K562 (cell line): Measurements from ENCODE around the gene TRIM33. TPM values are rescaled to one million over a fixed set of nuclear protein-coding genes. Genes with fewer than 3 reads are reported as not detected.

ENCODE experiments used
- CBFA2T2 ChIP-seq: fragments of 450-650 bp; conservative IDR thresholded peaks from 2 replicates; pipeline ENCODE4 v1.6.1; 2017; ENCODE audit warnings: mild to moderate bottlenecking
- CBFA2T3 ChIP-seq: fragments of 450-650 bp; IDR thresholded peaks from 2 replicates; pipeline ENCODE4 v1.6.1; 2017
- CBX5 ChIP-seq: IDR thresholded peaks from 2 replicates; pipeline ENCODE4 v1.6.1; 2014; ENCODE audit warnings: low read depth, borderline replicate concordance
- CHD1 ChIP-seq: fragments of 200-600 bp; sonication (generic); IDR thresholded peaks from one replicate; pipeline ENCODE4 v1.6.1; 2012; ENCODE audit warnings: mild to moderate bottlenecking, moderate library complexity, low read length, inconsistent platforms
- CXXC5 ChIP-seq: fragments of 250-450 bp; sonication (Bioruptor Pico); IDR thresholded peaks from 2 replicates; pipeline ENCODE4 v1.8.0; 2022; ENCODE audit warnings: inconsistent platforms, mild to moderate bottlenecking, moderate library complexity
- DPF2 ChIP-seq: fragments of 450-650 bp; IDR thresholded peaks from 2 replicates; pipeline ENCODE4 v1.6.1; 2016
- GATAD2B ChIP-seq: fragments of 450-650 bp; IDR thresholded peaks from 2 replicates; pipeline ENCODE4 v1.6.1; 2017; ENCODE audit warnings: mild to moderate bottlenecking, borderline replicate concordance
- HNRNPLL ChIP-seq: fragments of 200-400 bp; formaldehyde crosslinking; IDR thresholded peaks from 2 replicates; pipeline ENCODE4 v1.6.1; 2017; ENCODE audit warnings: low read length, low read depth, mild to moderate bottlenecking; ENCODE audit not compliant: poor library complexity, severe bottlenecking
- IRF2 ChIP-seq: sonication (generic); formaldehyde crosslinking; IDR thresholded peaks from 2 replicates; pipeline ENCODE4 v1.8.1; 2022; ENCODE audit warnings: mild to moderate bottlenecking, missing genetic modification reagents
- KDM2B ChIP-seq: fragments of 250-450 bp; sonication (Bioruptor Pico); IDR thresholded peaks from 2 replicates; pipeline ENCODE4 v1.8.0; 2021; ENCODE audit warnings: mild to moderate bottlenecking, moderate library complexity
- MAFK ChIP-seq: IDR thresholded peaks from 2 replicates; pipeline ENCODE4 v1.6.1; 2011; ENCODE audit warnings: low read length, improper control_type of control experiment
- MTA2 ChIP-seq: fragments of 450-650 bp; IDR thresholded peaks from 2 replicates; pipeline ENCODE4 v1.6.1; 2016; ENCODE audit warnings: low read depth
- MYC ChIP-seq, 2 experiments: fragments of 250-450 bp in 1 of 2; sonication (Bioruptor Pico) in 1 of 2; IDR thresholded peaks; 2 replicates each; pipeline versions ENCODE4 v1.5.1 to v1.6.1; 2012 to 2021; ENCODE audit warnings: low read depth in 2 of 2, borderline replicate concordance in 1 of 2, improper control_type of control experiment in 1 of 2, low read length in 1 of 2, mild to moderate bottlenecking in 1 of 2, moderate library complexity in 1 of 2
- NFIX ChIP-seq: fragments of 250-450 bp; sonication (Bioruptor Pico); IDR thresholded peaks from 2 replicates; pipeline ENCODE4 v1.4.0; 2020; ENCODE audit warnings: low read depth, mild to moderate bottlenecking, moderate library complexity
- NFXL1 ChIP-seq: fragments of 450-650 bp; formaldehyde crosslinking; IDR thresholded peaks from 2 replicates; pipeline ENCODE4 v1.4.0; 2021; ENCODE audit warnings: mild to moderate bottlenecking
- RBM25 ChIP-seq: fragments of 200-400 bp; formaldehyde crosslinking; IDR thresholded peaks from 2 replicates; pipeline ENCODE4 v1.6.1; 2018; ENCODE audit warnings: low read length, low read depth, moderate library complexity; ENCODE audit not compliant: severe bottlenecking
- SAFB2 ChIP-seq: fragments of 200-400 bp; formaldehyde crosslinking; IDR thresholded peaks from 2 replicates; pipeline ENCODE4 v1.6.1; 2018; ENCODE audit warnings: borderline replicate concordance, low read length, low read depth, moderate library complexity; ENCODE audit not compliant: severe bottlenecking
- SPI1 ChIP-seq: IDR thresholded peaks from 2 replicates; pipeline ENCODE4 v1.6.1; 2011; ENCODE audit warnings: low read depth, low read length, control low read depth, borderline replicate concordance
- STAT5B ChIP-seq: fragments of 250-450 bp; sonication (Bioruptor Pico); IDR thresholded peaks from 2 replicates; pipeline ENCODE4 v1.8.0; 2021; ENCODE audit warnings: mild to moderate bottlenecking, inconsistent platforms
- TOE1 ChIP-seq, 2 experiments: fragments of 450-650 bp in 1 of 2; sonication (generic) in 1 of 2; formaldehyde crosslinking in 1 of 2; IDR thresholded peaks; 2 replicates each; pipeline versions ENCODE4 v1.7.1 to v1.8.0; 2016 to 2022; ENCODE audit warnings: borderline replicate concordance in 2 of 2, mild to moderate bottlenecking in 2 of 2, antibody characterized with exemption in 1 of 2, inconsistent platforms in 1 of 2, low read depth in 1 of 2, missing genetic modification reagents in 1 of 2, moderate library complexity in 1 of 2
- polyA plus RNA-seq, 8 experiments: library from polyadenylated mRNA; depleted of rRNA in 4 of 8; stranded (reverse) in 5 of 8; unstranded in 3 of 8; fragments of >200 nt; fragmentation: Nextera tagmentation in 2 of 8; fragmentation: Illumina TruSeq in 1 of 8; extraction: Ambion mirVana in 2 of 8; extraction: Trizol in 1 of 8; gene quantifications; 2 replicates each; pipeline versions ENCODE4 v1.2.1 to v1.2.3, GENCODE V29; 2011 to 2014; ENCODE audit warnings: inconsistent platforms in 1 of 8, missing spikeins in 1 of 8
- total RNA-seq, 7 experiments: library from RNA; depleted of rRNA in 6 of 7; stranded (reverse); fragments of >200 nt in 6 of 7; fragmentation: Illumina TruSeq in 2 of 7; extraction: Trizol in 2 of 7; gene quantifications; 2 replicates each; pipeline versions ENCODE4 v1.2.1 to v1.2.3, GENCODE V29; 2011 to 2021; ENCODE audit warnings: low replicate concordance in 1 of 7
- TF ChIP-seq, protein P1 (sequence below): fragments of 250-450 bp; sonication (Bioruptor Pico); IDR thresholded peaks from 2 replicates; pipeline ENCODE4 v1.5.0; 2021; ENCODE audit warnings: mild to moderate bottlenecking, borderline replicate concordance
- TF ChIP-seq, protein P2 (sequence below): fragments of 450-650 bp; IDR thresholded peaks from 2 replicates; pipeline ENCODE4 v1.6.1; 2018; ENCODE audit not compliant: partially characterized antibody

TRIM33 gene
- total and polyA plus RNA-seq, 9 of the 15 experiments (the other 6 are each of a cell fraction or from before 2014, with no cell fraction given), result 9.3 to 58.4 (median 40.2) TPM

GRCh38 chr1:114510274-114511031 is 550 bp downstream of the TRIM33 start (continued):
- no peak for TF ChIP-seq NFXL1 (CRISPR knock-in tag)
- TF ChIP-seq MTA2, result peak; percentile 48; the same call in 1 of the 2 replicates
- TF ChIP-seq STAT5B (CRISPR knock-in tag), result no peak
- 0 out of 2 replicates have a peak, but pooled peaks have one; percentile 20 for TF ChIP-seq IRF2 (CRISPR knock-in tag)
- 0 out of 2 replicates have a peak, but pooled peaks have one; percentile 5 for TF ChIP-seq KDM2B (CRISPR knock-in tag)
- TF ChIP-seq CBFA2T3, result peak; percentile 82
- no peak for TF ChIP-seq MAFK
- TF ChIP-seq CBFA2T2, result peak; percentile 64
- TF ChIP-seq NFIX (CRISPR knock-in tag), result no peak
- TF ChIP-seq, protein P1, sequence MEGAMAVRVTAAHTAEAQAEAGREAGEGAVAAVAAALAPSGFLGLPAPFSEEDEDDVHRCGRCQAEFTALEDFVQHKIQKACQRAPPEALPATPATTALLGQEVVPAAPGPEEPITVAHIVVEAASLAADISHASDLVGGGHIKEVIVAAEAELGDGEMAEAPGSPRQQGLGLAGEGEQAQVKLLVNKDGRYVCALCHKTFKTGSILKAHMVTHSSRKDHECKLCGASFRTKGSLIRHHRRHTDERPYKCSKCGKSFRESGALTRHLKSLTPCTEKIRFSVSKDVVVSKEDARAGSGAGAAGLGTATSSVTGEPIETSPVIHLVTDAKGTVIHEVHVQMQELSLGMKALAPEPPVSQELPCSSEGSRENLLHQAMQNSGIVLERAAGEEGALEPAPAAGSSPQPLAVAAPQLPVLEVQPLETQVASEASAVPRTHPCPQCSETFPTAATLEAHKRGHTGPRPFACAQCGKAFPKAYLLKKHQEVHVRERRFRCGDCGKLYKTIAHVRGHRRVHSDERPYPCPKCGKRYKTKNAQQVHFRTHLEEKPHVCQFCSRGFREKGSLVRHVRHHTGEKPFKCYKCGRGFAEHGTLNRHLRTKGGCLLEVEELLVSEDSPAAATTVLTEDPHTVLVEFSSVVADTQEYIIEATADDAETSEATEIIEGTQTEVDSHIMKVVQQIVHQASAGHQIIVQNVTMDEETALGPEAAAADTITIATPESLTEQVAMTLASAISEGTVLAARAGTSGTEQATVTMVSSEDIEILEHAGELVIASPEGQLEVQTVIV (CRISPR knock-in tag), result no peak
- TF ChIP-seq CBX5, result no peak
- TF ChIP-seq RBM25, result peak; percentile 19
- peak; percentile 94 for TF ChIP-seq CHD1
- peak; percentile 46 for TF ChIP-seq HNRNPLL
- TF ChIP-seq MYC (IDR thresholded peaks at IDR 0.05; ENCODE audit: low read depth, low read length), result no peak; the same call in none of the 2 replicates
- no peak for TF ChIP-seq MYC (CRISPR knock-in tag; IDR thresholded peaks at IDR 0.05; ENCODE audit: borderline replicate concordance, low read depth)
- TF ChIP-seq SPI1, result no peak
- no peak for TF ChIP-seq SAFB2
- TF ChIP-seq DPF2, result peak; percentile 92
- TF ChIP-seq TOE1 (IDR thresholded peaks at IDR 0.05; ENCODE audit: borderline replicate concordance), result 0 out of 2 replicates have a peak, but pooled peaks have one; percentile 74
- peak; percentile 77; the same call in 1 of the 2 replicates for TF ChIP-seq TOE1 (CRISPR knock-in tag; IDR thresholded peaks at IDR 0.05; ENCODE audit: borderline replicate concordance, low read depth)
- TF ChIP-seq CXXC5, result peak; percentile 17; the same call in 1 of the 2 replicates
- no peak; the same call in 1 of the 2 replicates for TF ChIP-seq GATAD2B
- TF ChIP-seq, protein P2, sequence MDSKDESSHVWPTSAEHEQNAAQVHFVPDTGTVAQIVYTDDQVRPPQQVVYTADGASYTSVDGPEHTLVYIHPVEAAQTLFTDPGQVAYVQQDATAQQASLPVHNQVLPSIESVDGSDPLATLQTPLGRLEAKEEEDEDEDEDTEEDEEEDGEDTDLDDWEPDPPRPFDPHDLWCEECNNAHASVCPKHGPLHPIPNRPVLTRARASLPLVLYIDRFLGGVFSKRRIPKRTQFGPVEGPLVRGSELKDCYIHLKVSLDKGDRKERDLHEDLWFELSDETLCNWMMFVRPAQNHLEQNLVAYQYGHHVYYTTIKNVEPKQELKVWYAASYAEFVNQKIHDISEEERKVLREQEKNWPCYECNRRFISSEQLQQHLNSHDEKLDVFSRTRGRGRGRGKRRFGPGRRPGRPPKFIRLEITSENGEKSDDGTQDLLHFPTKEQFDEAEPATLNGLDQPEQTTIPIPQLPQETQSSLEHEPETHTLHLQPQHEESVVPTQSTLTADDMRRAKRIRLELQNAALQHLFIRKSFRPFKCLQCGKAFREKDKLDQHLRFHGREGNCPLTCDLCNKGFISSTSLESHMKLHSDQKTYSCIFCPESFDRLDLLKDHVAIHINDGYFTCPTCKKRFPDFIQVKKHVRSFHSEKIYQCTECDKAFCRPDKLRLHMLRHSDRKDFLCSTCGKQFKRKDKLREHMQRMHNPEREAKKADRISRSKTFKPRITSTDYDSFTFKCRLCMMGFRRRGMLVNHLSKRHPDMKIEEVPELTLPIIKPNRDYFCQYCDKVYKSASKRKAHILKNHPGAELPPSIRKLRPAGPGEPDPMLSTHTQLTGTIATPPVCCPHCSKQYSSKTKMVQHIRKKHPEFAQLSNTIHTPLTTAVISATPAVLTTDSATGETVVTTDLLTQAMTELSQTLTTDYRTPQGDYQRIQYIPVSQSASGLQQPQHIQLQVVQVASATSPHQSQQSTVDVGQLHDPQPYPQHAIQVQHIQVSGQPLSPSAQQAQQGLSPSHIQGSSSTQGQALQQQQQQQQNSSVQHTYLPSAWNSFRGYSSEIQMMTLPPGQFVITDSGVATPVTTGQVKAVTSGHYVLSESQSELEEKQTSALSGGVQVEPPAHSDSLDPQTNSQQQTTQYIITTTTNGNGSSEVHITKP, result no peak
